ENCODE data around the gene OPN4.

DNA sequence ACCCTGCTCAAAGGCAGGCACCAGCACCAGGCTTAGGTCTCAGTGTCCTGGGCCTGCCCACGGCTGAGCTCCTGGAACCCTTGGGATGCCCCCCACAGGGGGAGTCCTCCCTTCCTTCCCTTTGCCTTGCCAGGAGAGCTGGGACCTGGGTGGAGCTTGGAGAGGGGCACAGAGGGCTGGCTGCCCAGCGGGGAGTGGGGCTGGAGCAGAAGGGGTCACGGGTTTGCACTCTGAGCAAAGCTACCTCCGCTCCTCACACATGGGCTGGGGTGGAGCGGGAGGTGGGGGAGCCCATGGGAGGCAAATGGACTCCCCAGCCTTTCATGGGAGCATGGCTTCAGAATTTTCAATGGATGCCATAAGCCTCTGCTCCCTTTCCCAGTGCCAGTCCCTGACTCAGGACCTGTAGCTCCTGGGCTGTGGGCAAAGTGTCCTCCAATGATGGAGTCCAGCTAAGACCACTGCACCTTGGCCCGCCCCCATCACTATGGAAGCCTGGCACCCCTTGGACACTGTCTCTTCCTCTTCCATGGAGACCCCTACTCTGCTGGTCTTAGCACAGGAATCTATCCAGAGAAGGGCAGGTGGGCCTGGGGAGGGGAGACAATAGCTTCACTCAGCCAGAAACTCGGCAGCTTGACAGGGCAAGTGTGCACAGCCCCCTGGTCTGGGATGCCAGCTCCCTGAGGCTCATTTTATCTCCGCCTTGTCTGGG is 53.9 kb downstream of the OPN4 start:
- TF ChIP-seq EZH2 (IDR thresholded peaks at IDR 0.05; ENCODE audit: insufficient read depth, poor library complexity, severe bottlenecking), result no peak
- no peak for TF ChIP-seq EZH2phosphoT487 (IDR thresholded peaks at IDR 0.05; ENCODE audit: insufficient read depth, low read depth)
